Esophagus muscularis mucosa (tissue), 4 donors: ENCODE results near the gene BTG3. TPM values are rescaled to one million over a fixed set of nuclear protein-coding genes. Genes with fewer than 3 reads are reported as not detected.

Source experiments
- DNase-seq: peaks from one replicate; pipeline ENCODE4 v3.0.0-alpha.2; 2017; ENCODE audit errors: extremely low spot score
- H3K27ac ChIP-seq, 4 donors: fragments of 200-600 bp; sonication (generic); replicated peaks in 1 of 4; 1 replicate in 3 of 4; 2 replicates in 1 of 4; pipeline ENCODE4 v1.5.1; 2016 to 2019; ENCODE audit warnings: mild to moderate bottlenecking in 1 of 4
- H3K27me3 ChIP-seq, 4 donors: fragments of 200-600 bp; sonication (generic); one replicate each; pipeline versions ENCODE4 v1.5.1 to v1.6.0; 2016 to 2019
- H3K36me3 ChIP-seq, 4 donors: fragments of 200-600 bp; sonication (generic); one replicate each; pipeline ENCODE4 v1.5.1; 2016 to 2019
- H3K4me1 ChIP-seq, 4 donors: fragments of 200-600 bp; sonication (generic); one replicate each; pipeline ENCODE4 v1.5.1; 2016 to 2019
- H3K4me3 ChIP-seq, 4 donors: fragments of 200-600 bp; sonication (generic); 1 replicate in 2 of 4; 2 replicates in 2 of 4; pipeline ENCODE4 v1.5.1; 2016 to 2019; ENCODE audit warnings: mild to moderate bottlenecking in 4 of 4, moderate library complexity in 1 of 4
- H3K9me3 ChIP-seq, 4 donors: fragments of 200-600 bp; sonication (generic); 1 replicate in 3 of 4; 2 replicates in 1 of 4; pipeline ENCODE4 v1.5.1; 2016 to 2019
- CTCF ChIP-seq, 3 experiments: fragments of 200-600 bp in 2 of 3; fragments of 450-650 bp in 1 of 3; sonication (generic) in 2 of 3; IDR thresholded peaks; one replicate each; pipeline ENCODE4 v1.5.1; 2017 to 2019; ENCODE audit warnings: antibody characterized with exemption in 3 of 3, mild to moderate bottlenecking in 2 of 3, moderate library complexity in 1 of 3
- EP300 ChIP-seq: sonication (generic); formaldehyde crosslinking; IDR thresholded peaks from one replicate; pipeline ENCODE4 v1.6.1; 2017; ENCODE audit warnings: antibody characterized with exemption
- POLR2A ChIP-seq: fragments of 450-650 bp; IDR thresholded peaks from one replicate; pipeline ENCODE4 v1.6.1; 2017; ENCODE audit warnings: antibody characterized with exemption, moderate library complexity, mild to moderate bottlenecking, low read depth
- POLR2AphosphoS5 ChIP-seq, 2 donors: sonication (generic); formaldehyde crosslinking; IDR thresholded peaks; one replicate each; pipeline ENCODE4 v1.6.1; 2017; ENCODE audit warnings: antibody characterized with exemption in 2 of 2
- WGBS: methylation state at CpG from one replicate; pipeline ENCODE4 v1.1.5; 2018; 5-methylcytosine and 5-hydroxymethylcytosine counted together
- intact Hi-C: fragments of 100-400 bp; cut with DNase I; formaldehyde crosslinking; loops from one replicate; pipeline ENCODE4 v1.15.1; 2023
- small RNA-seq, 3 donors: library from RNA; depleted of rRNA; stranded (forward); fragments of <200 nt; gene quantifications; one replicate each; pipeline ENCODE3, GENCODE V24; 2016
- total RNA-seq, 4 donors: library from RNA; depleted of rRNA; stranded (reverse); fragments of >200 nt; gene quantifications; one replicate each; pipeline versions ENCODE4 v1.1.0 to v1.2.1, GENCODE V29; 2016

The BTG3 gene
- total RNA-seq, 4 donors from 2014 or later = 17.2 to 44.2 (median 34.1) TPM

GRCh38 chr21:17550671-17551308 lies 61.9 kb downstream of the BTG3 start:
- DNase-seq = peak; percentile 57
- intact Hi-C loops = no loop called here
- Histone ChIP-seq H3K27me3 (no peaks in the 10 kb centered on the region), H3K4me1 (peaks cover 0 to 7% (median 0%) of the 10 kb centered on the region in 4 donors), H3K4me3 (no peak overlapping the region), H3K27ac (no peak overlapping the region), H3K36me3 (no peaks in the 10 kb centered on the region), H3K9me3 (no peaks in the 10 kb centered on the region)
- TF ChIP-seq POLR2A (no peak), POLR2AphosphoS5 (IDR thresholded peaks at IDR 0.05) (no peak), EP300 (no peak), CTCF (IDR thresholded peaks at IDR 0.05) (no peak)
- 77% methylated on average over 5 of the region's 5 CpGs for WGBS

- no peaks in the 10 kb centered on the region for H3K9me3 ChIP-seq
- no peak for DNase-seq
- TF ChIP-seq EP300 (no peak), CTCF (IDR thresholded peaks at IDR 0.05) (no peak), POLR2AphosphoS5 (IDR thresholded peaks at IDR 0.05) (no peak), POLR2A (no peak)
- H3K4me3 ChIP-seq = no peak overlapping the region
- H3K36me3 ChIP-seq = no peaks in the 10 kb centered on the region
- H3K4me1 ChIP-seq = no peaks in the 10 kb centered on the region
- intact Hi-C loops = no loop called here
- 63% methylated on average over 7 of the region's 7 CpGs for WGBS
- no peak overlapping the region for H3K27ac ChIP-seq
- H3K27me3 ChIP-seq = no peaks in the 10 kb centered on the region
These were observed 64.4 kb downstream of the BTG3 start for GRCh38 chr21:17548262-17548661.

- no peak for TF ChIP-seq POLR2AphosphoS5 (IDR thresholded peaks at IDR 0.05)
- no peak overlapping the region for H3K27ac ChIP-seq
- intact Hi-C loops = no loop called here
- no peak overlapping the region for H3K4me3 ChIP-seq
- no peak for DNase-seq
- peaks cover 0 to 9% (median 8%) of the 10 kb centered on the region in 4 donors for H3K4me1 ChIP-seq
- WGBS = 95% methylated on average over 1 of the region's 1 CpG
- H3K27me3 ChIP-seq = no peaks in the 10 kb centered on the region
- H3K9me3 ChIP-seq = no peaks in the 10 kb centered on the region
- no peaks in the 10 kb centered on the region for H3K36me3 ChIP-seq
These were observed 67.7 kb downstream of the BTG3 start for GRCh38 chr21:17545007-17545406.

Small RNAs within 50 kb of the gene (small RNA-seq; reads per million reads assigned to genes)
- gene RF00019 = 0 reads per million in 3 donors

Other genes starting within 250 kb of the BTG3 start
- 1 to 10 TPM in 2 of 4 donors, under 1 TPM in 2; 0.33 to 1.4 (median 0.82) TPM for gene CXADR, start 99.9 kb downstream of the BTG3 start, total RNA-seq
- gene C21orf91, start 206.5 kb upstream of the BTG3 start, total RNA-seq = 10 to 100 TPM in 1 of 4 donors, 1 to 10 TPM in 3; 7.9 to 10.9 (median 9.1) TPM